ENCODE measurements around the gene PDCD7.
A peak's percentile ranks its signal among the peaks of the same experiment; 100 is the strongest.
"Not testable (repeated sequence)": the region's sequence is repeated elsewhere in the genome, so short reads cannot be mapped to it uniquely, and the experiment has no call there.

The PDCD7 gene

DNA sequence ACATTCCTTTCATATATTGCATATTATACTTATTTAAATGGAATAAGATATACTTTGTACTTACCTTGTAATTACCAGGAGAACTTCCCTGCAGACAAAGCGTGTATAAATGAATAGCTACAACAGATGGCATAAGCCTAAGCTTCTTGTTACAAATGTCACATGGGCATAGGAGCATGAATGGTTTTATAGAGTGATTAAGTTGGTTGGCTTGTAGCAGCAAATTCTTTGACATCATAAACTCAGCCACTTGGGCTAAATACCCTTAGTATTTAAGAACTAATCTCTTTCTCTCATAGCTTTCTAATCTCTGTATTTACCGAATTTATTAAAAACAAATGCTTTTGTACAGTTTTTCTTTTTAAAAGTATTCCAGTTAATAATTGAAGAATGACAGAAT is 18.5 kb downstream of the PDCD7 start, which contains the start of gene UBAP1L:
UBAP1L (minus strand) TSS at position 115 of the 400 bp plus-strand sequence. CDS start 8,985 bp downstream, outside the sequence.
- no peak for DNase-seq

DNA sequence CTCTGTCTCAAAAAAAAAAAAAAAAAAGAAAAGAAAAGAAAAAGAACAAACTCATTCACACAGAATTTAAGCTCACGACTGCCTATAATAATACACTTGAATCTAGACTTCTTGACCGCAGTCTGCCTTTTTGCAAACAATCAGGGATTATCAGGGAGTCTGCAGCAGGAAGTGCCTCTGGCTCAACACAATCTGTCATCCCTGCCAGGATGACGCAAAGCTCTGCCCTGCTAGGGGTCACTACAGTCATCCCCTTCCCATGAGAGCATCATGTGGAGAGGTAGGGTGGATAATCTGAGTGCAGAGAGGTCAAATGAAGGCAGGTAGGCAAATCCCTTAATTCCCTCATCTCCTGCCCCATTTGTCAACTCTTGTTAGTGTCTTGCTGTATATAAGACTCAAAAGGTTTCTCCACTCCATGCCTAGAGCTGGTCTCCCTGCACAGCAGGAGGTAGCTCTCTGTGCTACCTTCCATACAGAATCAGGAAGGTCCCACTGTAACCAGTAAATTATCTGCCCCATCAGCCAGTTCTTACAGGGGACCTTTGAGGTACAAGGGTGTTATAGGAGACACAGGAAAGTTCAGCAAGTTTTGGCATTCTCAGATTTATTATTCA is 22.8 kb downstream of the PDCD7 start:
- no peak for DNase-seq

DNA sequence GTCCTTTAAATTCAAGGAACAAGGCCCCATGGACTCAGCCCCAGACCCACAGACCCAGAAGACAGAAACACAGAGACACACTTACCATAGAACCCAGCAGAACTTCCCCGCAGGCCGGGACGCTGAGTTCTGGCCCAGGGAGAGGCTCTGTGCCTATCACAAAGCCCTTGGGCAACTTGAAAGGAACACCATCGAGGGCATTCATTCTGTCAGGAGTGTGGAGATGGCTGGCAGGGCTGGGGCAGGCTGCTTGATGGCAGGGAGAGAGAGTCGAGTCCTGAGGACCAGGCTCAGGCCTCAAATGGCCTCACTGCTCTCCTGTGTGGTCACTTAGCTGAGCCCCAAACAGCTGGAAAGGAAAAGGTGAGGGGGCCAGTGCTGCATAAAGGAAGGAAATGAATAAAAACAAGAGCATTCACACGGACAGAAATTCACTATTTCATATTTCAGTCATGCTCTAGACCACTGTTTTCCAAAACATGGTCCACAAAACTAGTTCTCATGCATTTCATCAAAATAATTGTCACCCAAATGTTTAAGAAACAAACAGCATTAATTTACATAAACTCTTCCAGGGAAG is 27.5 kb downstream of the PDCD7 start:
- DNase-seq: no peak

DNA sequence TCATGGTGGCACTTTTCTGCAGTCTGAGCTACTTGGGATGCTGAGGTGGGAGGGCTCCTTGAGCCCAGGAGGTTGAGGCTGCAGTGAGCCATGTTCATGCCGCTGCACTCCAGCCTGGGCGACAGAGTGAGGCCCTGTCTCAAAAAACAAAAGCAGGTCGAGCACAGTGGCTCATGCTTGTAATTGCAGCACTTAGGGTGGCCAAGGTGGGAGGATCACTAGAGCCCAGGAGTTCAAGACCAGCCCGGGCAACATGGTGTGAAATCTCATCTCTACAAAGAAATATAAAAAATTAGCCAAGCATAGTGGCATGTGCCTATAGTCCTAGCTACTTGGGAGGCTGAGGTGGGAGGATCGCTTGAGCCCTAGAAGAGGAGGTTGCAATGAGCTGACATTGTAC is 28.6 kb downstream of the PDCD7 start:
- no peak for DNase-seq

GRCh38 chr15:65102912-65103311 is 30.7 kb downstream of the PDCD7 start:
- no peak for DNase-seq

- no peak for DNase-seq
These were observed 31.5 kb downstream of the PDCD7 start for GRCh38 chr15:65101891-65102708.

DNA sequence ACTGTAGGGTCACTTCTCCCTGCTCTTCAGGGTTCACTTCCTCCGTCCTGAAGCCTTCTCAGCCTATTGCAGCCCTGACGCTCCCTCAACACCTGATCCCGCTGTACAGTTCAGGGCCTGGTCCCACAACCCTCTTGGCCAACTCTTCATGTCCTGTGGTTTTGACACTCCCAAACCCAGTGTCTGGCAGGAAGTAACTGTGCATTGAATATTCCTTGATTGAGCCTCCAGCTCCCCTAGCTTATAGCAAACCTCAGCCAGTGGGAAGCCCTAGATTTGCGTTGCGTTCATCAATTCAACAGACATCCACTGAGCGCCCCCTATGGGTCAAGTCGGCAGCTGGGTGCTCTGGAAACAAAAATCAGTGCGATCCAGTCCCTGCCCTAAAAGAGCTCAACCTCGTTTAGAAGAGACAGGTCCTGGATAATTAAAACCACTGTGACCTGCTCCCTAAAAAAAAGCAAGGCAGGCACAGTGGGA is 32.2 kb downstream of the PDCD7 start:
- DNase-seq: peak; percentile 76

DNA sequence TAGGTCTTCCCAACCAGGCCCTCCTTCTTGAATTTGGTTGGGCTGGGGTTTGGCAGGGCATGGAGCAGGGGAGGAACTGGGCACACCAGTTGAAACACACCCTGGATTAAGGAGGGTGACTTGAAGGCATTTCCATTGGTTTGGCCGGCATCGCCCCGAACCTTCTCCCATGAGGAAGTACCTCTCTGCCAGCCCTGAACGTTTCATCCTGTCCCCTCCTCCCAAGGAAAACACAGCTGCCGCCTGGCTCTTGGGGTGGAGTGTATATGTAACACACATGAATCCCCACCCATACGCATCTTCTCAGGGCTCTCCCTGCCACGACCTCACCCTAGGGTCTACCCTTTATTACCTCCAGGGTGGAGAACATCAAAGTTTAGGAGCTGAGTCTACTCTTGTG is 33.2 kb downstream of the PDCD7 start:
- no peak for DNase-seq

GRCh38 chr15:65099801-65100200 is 33.8 kb downstream of the PDCD7 start:
- DNase-seq: not testable (repeated sequence)

- no peak for DNase-seq
These were observed 34.3 kb downstream of the PDCD7 start for GRCh38 chr15:65099336-65099735.

DNA sequence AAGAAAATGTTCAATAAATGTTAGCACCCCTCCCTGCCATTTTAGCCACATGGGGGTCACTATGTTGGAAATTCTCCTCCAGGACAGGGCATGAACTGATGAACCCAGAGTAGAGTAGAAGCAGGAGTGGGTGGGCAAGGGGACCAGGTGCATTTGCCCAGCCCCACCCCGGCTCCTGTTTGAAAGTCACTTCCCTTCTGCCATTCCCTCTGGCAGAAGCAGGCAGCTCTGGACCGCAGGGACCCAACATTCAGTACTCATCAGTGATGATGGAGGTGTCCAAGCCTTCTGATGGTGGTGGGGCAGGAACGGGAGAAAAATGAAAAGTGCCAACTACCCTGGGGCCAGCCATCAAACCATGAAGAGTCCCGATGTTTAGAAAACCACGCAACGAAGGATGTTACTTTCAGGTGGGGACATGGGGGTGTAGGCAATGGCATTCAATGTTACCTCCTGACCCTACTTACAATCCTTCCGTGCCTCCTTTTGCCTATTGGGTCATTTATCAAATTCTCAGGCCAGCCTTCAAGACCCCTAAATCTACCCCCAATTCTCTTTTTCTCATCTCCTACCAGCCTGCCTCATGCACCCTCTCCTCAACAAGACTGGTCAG is 35.9 kb downstream of the PDCD7 start:
- DNase-seq: no peak

- no peak for DNase-seq
These were observed 36.9 kb downstream of the PDCD7 start for GRCh38 chr15:65096481-65097385.

- no peak for DNase-seq
These were observed 37.9 kb downstream of the PDCD7 start for GRCh38 chr15:65095747-65096104.

DNA sequence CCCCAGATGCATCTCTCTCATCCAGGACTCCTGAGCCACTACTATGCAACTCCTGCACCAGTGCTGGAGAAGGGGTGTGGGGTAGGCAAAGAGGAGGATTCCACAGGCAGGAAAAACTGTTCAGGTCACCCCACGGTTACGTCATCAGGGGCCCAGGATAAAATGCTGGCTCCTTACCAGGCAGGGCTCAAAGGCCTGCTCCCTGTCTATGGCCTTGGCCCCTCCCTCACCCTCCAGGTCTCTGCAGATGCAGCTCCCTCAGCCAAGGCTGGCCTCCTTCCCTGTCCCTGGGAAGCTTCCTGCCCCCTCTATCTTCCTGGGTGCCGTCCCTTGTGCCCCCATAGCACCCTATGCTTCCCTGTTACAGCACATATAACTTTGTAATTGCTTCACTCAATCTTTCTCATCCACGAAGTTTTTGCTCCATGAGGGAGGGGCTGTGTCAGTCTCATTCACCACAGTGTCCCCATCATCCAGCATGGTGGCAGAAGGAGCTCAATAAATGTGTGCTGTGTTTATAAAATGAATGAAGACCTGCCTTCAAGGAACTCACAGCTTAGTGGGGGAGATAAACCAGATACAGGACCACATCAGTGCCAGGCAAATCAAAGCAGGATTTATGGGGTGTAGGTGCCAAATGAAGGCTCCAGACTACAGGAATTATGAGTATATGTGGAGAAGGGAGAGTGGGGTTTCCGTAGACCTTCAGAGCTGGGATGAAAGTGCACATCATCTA is 38.4 kb downstream of the PDCD7 start:
- no peak for DNase-seq

DNA sequence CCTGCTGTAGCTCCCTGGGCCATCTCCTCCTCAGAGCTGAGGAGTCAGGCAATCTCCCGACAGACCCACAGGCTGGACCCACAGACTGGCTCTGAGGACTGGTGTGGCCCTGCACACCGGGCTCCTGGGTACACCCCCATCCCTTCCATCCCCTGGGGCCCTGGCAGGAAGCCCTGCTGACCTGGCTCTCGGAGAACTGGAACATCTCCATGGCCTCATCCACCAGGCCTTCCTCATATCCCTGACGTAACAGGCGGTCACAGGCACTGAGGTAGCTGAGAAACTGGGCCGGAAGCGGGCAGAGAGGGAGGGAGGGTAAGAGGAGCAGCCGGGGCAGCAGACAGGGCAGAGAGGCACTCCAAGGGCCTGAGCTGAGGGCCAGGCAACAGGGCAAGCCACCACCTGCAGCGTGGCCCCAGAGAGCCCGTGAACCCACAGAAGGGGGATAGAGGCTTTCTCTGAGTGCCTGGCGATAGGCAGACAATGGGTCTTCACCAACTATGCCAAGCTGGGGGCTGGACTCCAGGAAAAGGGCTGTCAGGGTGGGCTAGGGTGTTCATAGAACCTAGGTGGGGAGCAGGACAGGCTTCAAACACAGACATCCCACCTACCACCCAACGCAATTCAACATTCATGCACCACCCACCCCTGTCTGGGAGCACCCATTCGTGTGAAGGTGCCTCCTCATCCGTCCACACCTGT is 39.2 kb downstream of the PDCD7 start:
- DNase-seq: no peak

- not testable (repeated sequence) for DNase-seq
These were observed 39.8 kb downstream of the PDCD7 start for GRCh38 chr15:65093793-65094170.

DNA sequence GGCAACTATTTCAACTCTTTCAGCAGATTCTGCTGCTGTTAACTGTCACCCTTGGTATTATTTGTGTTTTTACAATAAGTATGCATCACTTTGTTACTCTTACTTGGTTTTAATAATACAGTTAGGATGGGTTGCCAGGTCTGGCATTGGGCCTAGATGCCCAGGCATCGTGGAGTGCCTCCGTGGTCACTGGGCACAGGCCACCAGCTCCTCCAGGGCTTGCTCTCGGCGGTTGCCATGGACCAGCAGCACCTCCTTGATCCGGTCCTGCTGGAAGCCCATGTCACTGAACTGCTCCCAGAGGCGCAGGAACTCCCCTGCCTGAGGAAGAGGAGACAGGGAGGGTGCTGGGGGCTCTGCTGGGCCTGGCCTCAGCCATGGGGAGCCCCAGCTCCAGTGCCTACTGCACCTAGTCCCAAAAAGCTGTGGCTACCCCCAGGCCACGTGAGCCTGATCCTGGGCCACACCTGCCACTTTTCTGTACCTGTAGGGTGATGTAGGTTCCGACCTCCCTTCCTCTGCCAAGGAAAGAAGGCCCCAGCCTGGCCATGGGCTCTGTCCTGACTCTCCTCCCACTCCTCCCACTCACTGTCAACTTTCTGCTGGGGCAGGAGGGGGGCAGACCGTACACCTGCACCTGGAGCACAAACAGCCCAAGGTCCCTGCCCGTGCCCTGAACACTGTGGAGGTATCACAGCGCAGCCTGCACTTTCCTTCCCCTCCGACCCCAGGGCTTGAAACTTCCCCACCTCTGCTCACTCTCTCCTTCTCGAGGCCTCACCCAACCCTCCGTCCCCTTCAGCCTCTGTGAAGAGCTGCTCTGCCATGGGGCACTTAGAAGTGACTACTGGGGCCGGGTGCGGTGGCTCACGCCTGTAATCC is 40.5 kb downstream of the PDCD7 start:
- DNase-seq: no peak

- no peak for DNase-seq
These were observed 41.5 kb downstream of the PDCD7 start for GRCh38 chr15:65091946-65092770.

- DNase-seq: no peak
These were observed 44.3 kb downstream of the PDCD7 start for GRCh38 chr15:65089206-65089824.
